Measurements from ENCODE around the gene CTSD.

The CTSD gene

DNA sequence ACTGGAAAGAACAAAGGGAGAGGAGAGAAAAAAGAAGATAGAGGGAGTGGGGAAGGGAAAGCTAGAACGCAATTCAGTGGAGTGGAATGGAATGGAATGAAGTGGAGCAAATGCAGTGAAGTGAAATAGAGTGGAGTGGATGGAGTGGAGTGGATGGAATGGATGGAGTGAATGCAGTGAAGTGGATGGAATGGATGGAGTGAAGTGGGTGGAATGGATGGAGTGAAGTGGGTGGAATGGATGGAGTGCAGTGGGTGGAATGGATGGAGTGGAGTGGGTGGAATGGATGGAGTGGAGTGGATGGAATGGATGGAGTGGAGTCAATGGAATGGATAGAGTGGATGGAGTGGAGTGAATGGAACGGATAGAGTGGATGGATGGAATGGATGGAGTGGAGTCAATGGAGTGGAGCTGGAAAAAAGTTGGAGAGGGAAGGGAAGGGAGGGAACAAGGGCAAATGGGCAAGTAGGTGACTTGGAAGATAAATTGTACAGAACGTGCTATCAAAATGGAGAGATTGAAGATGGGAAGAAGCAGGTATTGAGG is 27.2 kb downstream of the CTSD start:
- no peak for DNase-seq
- in situ Hi-C loops (cut with MboI; ENCODE audit: low pct_unique_long_range_greater_than_20kb, low sequenced_read_pairs) = no loop called here

DNA sequence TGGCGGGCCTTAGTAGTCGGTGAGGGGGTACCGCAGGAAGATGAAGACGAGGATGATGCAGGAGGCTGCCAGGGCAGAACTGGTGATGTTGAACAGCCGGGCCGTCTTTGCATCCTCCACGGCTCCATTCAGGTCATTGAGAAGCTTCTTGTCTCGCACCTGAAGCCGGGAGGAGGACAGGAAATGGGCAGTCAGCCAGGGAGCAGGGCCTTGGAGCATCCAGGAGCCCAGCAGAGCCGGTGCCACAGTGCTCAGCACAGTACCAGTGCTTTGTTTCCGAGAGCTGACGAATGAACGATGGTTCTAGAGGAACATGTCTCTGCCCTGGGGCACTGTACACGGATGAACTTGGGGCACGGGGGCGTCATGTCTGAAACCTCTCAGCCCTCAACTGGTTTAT is 28.5 kb downstream of the CTSD start:
- no peak for DNase-seq
- in situ Hi-C loops (cut with MboI; ENCODE audit: low pct_unique_long_range_greater_than_20kb, low sequenced_read_pairs) = no loop called here

DNA sequence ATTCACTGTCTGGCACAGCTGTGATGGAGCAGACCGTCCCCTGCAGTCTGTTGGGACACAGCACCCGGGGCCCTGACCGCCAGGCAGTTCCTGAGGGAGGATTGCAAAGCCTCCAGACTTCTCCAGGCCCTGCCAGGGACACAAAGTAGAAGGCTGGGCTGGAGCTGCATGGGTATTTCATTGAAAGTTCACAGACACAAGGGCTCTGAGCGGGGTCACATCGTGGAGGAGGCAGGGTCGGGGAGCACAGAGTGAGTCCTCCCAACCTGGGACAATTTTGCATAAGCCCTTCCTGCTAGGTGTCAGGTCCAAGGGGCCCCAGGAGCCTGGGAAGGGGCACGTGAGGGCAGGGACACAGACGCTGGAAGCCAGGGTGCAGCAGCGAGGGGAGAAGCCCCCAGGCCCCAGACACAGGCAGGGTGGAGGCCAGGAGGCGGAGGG is 29.1 kb downstream of the CTSD start:
- in situ Hi-C loops (cut with MboI; ENCODE audit: low pct_unique_long_range_greater_than_20kb, low sequenced_read_pairs) = no loop called here
- no peak for DNase-seq

DNA sequence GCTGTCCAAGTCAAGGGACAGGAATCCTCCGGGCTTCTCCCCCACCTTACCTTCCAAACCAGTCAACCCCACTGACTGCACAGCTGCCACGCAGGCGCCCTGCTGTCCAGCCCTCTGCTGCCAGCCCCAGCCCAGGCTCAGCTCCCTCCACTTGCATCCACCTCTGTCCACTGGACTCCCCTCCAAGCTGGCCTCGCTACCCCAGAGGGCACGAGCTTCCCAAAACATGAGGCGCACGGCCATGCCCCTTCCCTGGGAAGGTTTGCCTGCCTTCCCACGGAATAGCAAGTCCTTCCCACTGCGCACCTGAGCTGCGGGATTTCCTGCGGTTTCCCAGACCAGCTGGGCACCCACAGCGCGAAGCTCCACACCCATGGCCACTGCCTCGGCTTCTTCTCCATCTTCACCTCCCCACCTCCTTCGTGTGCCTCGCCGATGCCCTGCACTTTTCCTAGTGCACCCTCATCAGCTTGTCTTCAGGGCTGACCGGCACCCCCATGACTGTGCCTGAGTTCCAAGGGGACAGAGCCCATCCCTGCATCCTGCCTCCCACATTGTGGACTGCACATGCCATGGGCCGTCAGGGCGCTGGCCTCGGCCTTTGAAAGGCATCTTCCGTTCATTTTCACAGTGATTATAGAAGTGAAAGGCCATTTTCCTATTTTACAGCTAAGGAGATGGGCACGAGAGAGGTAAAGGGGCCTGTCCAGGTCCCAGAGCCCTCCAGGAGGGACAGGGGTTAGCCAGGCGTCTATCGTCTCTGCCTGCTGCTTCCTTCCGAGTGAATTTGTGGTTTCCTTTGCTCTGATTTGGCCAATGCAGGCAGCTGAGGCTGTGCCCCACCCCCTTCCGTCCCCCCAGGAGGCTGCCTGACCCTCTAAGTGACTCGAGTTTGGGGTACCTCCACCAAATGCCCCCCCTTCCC is 29.7 kb downstream of the CTSD start:
- in situ Hi-C loops (cut with MboI; ENCODE audit: low pct_unique_long_range_greater_than_20kb, low sequenced_read_pairs) = no loop called here
- DNase-seq = no peak

DNA sequence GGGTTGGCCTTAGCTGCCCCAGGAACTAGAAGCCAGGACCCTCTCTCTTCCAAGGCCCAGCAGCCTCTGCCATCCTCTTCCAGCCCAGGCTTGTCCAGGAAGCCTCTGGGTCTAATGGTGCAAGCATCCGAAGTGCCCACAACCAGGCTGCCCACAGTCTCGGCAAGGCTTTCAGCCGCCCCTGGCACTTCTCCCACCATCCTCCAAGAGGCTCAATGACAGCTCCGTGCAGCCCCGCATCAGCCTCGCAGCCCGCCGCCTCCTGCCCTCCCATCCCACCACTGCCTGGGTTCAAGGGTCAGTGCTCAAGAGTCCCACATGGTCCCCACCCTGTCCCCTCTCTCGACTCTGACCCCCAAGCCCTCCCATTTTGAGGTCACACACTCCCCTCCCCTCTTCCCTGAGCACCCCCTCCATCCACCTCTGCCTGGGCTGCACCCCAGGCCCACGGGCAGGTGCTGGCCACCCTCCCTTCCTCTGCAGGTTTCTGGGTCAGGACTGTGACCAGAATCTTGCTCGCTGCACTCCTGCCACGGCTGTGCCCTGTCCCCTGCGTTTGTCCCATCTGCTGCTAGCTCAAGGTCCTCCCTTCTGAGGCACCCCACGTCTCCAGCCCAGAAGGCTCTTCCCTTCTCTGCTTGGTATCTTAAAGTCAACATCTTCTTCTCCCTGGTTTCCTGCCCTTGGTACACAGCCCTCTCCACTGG is 30.6 kb downstream of the CTSD start:
- no peak for DNase-seq
- in situ Hi-C loops (cut with MboI; ENCODE audit: low pct_unique_long_range_greater_than_20kb, low sequenced_read_pairs) = no loop called here

DNA sequence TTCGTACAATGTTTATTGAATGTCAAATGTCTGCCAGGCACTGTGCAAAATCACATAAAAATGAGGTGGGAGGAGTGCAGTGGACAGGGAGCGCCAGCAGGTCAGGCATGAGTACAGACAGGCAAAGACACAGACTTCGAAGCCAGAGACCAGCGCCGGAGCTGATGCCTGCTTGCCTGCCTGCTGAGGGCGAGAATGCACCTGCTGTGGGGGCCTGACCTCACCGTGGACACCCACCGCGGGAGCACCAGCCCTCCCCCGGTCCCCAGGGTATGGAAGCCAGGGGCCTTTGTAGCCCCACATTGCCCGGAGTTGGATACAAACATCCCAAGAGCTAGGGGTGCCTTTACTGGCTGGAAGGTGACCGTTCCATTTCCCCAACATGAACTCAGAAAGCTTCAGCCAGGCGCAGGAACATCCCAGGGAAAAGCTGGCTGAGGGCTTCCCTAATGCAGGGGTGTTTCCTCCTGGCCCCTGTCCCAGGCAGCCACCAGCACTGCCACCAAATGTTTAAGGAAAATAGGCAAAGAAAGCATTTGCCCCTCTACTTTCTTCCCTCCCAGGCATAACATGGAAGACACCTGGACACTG is 31.2 kb downstream of the CTSD start:
- DNase-seq = no peak
- in situ Hi-C loops (cut with MboI; ENCODE audit: low pct_unique_long_range_greater_than_20kb, low sequenced_read_pairs) = no loop called here

DNA sequence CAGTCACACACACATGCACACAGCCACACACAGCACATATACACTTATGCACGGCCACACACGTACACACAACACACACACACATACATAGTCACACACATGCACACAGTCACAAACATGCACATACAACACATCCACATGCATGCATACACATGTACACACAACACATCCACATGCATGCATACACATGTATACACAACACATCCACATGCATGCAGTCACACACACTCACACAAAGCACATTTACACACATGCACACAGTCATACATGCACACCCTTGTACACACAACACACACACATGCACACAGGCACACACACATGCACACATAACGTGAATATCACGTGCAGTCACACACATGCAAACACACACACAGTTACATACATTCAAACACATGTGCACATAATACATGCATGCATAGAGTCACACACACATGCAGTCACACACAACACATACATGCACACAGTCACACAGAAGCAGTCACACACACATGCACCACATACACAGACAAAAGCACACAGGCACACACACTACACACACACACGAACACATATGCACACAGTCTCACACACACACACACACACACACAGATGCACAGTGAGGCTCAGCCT is 32.2 kb downstream of the CTSD start:
- in situ Hi-C loops (cut with MboI; ENCODE audit: low pct_unique_long_range_greater_than_20kb, low sequenced_read_pairs) = no loop called here
- no peak for DNase-seq

DNA sequence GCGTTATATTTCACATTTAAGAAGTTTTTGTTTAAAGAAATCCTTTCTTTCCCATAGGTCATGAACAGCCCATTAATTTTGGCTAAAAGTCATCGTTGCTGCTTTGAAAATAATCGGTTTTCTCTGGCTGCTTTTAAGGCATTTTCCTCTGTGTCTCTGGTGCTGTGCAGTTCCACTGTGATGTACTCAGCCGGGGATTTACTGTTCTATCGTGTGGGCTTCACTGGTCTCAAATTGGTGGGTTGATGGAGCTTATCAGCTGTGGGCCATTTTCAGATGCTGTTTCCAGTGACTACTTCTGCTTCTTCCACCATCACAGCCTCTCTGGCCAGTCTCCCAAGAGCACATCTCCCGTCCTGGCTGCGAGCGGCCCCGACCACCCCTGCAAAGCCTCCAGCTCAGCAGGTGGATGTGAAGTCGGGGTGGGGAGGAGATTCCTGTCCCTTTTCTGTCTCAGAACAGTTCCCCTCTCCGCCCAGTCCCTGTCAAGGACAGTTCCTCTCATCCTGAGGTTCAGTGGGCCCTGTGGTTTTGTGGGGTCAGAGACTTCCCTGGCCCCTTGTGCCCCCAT is 33.6 kb downstream of the CTSD start:
- DNase-seq = no peak
- in situ Hi-C loops (cut with MboI; ENCODE audit: low pct_unique_long_range_greater_than_20kb, low sequenced_read_pairs) = no loop called here

DNA sequence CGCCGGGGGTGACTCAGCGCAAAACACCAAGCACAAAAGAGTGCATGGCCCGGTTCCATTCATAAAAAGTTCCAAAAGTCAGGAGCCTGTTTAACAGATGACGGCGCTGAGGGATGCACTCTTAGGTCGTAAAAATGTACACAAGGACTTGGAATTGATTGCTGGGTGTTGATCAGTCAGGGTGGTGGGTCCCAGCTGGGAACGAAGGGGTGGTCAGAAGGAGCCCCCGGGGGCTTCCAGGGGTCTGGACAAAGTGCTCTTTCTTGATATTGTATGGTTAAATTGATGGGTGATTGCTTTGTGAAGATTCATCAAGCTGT is 34.1 kb downstream of the CTSD start:
- in situ Hi-C loops (cut with MboI; ENCODE audit: low pct_unique_long_range_greater_than_20kb, low sequenced_read_pairs) = no loop called here
- DNase-seq = no peak

DNA sequence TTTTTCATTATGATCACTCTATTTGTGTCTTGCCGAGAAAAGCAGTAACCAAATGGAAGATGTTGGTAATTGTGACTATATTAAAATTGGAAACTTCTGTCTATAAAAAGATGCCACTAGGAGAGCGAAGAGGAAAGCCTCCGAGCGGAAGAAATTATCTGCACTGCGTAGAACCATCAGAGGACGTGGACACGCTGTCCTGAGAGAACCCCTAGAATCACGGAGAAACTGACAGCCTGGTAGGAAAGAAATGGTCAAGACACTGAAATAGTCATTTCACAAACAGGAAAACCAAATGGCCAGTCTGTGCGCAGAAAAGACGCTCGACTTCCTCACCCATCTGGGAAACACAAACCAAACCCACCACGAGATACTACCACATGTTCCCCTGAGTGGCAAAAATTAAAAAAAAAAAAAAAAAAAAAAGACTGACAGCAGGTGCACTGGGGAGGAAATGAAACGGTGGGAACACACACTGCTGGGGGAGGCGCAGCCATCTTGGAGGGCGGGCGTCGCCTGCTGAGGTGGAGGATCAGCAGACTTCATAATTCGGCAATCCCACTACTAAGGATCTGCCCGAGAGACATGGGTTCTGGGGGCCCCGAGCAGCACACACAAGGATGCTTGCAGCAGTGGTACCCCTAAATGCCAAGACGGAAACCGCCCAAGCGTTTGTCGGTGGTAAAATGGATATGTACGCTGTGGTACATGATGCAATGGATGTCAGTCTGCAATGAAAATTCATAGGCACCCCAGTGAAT is 34.6 kb downstream of the CTSD start:
- in situ Hi-C loops (cut with MboI; ENCODE audit: low pct_unique_long_range_greater_than_20kb, low sequenced_read_pairs) = no loop called here
- DNase-seq = no peak

DNA sequence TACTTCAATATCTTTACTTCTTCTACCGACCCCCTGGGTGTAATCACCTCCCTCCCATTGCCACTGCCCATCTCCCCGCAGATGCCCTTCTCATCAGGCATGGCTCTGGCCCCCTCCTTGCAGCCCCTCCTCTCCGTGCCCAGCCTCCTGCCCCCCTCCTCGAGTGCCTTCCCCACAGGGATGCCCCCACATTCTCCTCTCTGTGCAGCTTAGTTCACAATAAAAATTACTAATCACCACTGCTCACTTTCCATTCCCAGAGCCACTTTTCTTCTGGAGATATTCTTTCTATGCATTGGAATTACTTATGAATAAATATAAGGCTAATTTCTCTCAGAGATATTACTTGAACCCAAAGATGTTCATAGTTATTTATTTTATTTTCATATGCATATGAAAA is 35.4 kb downstream of the CTSD start:
- in situ Hi-C loops (cut with MboI; ENCODE audit: low pct_unique_long_range_greater_than_20kb, low sequenced_read_pairs) = no loop called here
- no peak for DNase-seq

DNA sequence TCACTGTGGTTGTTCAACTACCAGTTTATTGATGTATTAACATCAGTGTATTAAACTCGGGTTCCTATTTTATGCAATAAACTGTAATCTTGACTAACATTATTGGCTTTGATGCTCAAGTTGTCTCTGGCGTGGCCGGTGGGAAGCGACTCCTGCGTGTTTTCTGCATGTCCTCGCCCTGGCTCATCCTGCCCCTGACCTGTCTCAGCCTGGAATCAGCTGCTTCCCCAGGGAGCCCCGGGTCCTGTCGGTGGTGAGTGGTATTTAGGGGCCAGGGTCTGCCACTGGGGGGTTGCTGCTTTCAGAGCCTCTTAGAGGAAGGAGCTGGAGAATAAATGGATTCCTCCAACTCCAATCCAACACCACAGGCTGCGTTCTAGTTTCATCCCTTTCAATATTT is 35.9 kb downstream of the CTSD start:
- DNase-seq = no peak
- in situ Hi-C loops (cut with MboI; ENCODE audit: low pct_unique_long_range_greater_than_20kb, low sequenced_read_pairs) = no loop called here

DNA sequence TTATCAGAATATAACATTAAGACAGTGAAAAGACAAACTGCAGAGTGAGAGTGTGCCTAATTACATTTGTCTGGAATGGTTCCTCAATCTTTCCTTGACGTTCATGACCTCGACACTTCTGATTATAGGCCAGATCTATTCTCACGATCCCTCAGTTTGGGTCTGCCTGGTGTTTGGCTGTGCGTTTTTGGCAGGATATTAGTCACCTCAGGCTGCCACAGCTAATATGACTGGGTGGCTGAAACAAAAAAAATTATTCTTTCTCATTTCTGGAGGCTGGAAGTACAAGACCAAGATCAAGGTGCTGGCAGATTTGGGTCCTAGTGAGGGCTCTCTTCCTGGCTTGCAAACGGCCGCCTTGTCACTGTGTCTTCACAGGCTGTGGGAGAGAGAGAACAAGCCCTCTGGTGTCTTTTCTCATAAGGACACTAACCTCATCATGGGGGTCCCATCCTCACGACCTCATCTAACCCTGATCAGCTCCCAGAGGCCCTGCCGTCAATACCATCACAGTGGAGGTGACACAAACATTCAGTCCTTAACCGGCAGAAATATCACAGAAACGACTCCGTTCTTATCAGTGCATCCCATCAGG is 36.5 kb downstream of the CTSD start:
- in situ Hi-C loops (cut with MboI; ENCODE audit: low pct_unique_long_range_greater_than_20kb, low sequenced_read_pairs) = no loop called here
- DNase-seq = no peak

DNA sequence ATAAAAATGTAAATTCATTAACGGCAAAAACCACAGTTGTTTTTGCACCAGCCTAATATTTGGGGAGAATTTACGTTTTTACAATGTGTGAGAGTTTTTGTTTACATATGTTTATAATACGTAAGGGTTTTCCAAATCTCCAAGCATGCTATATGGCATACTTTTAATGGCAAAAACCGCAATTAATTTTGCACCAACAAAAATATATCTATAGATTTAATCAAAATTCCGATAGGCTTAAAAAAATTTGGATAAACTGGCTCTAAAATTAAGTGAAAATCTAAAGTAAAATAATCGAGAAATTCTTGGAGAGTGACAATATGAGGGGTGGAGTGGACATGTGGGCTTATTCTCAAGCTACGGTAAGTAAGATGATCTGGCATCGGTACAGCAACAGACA is 43.9 kb downstream of the CTSD start:
- in situ Hi-C loops (cut with MboI; ENCODE audit: low pct_unique_long_range_greater_than_20kb, low sequenced_read_pairs) = loop anchor here (10.0 kb wide), 1 partner anchor 105 kb away; no protein-coding TSS in a partner anchor

DNA sequence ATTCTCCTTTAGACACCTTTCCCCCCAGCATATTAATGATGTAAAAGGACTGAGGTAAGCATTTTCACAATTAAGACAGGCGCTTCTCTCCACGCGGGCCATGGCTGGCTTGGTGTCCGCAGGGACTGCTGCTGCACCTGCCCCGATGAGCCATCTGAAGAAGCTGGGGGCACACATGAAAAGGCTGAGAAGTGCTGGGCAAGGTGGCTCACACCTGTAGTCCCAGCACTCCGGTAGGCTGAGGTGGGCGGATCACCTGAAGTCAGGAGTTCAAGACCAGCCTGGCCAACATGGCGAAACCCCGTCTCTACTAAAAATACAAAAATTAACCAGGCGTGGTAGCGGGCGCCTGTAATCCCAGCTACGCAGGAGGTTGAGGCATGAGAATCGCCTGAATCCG is 45.4 kb downstream of the CTSD start:
- in situ Hi-C loops (cut with MboI; ENCODE audit: low pct_unique_long_range_greater_than_20kb, low sequenced_read_pairs) = loop anchor here (10.0 kb wide), 1 partner anchor 106 kb away; no protein-coding TSS in a partner anchor
- no peak for DNase-seq

More for the DNA sequence above, 43.9 kb downstream of the CTSD start:
- no peak for DNase-seq

DNA sequence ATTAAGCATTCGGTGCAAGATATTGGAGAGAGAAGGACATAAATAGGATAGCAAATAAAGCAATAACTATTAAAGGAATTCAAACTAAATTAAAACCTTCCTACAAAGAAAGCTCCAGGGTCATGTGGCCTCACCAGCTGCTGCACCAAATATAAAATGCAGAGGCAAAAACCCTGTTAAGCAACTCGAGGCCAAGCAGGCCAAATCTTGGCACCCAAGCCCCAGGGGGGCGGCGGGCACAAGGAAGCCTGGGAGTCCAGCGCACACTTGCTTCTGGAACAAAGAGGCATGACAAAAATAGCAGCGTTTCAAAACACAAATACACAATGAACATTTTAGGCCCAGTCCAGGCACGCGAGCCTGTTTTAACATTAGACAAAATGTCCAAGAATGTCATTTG is 46.0 kb downstream of the CTSD start:
- in situ Hi-C loops (cut with MboI; ENCODE audit: low pct_unique_long_range_greater_than_20kb, low sequenced_read_pairs) = loop anchor here (10.0 kb wide), 1 partner anchor 107 kb away; no protein-coding TSS in a partner anchor
- DNase-seq = no peak

DNA sequence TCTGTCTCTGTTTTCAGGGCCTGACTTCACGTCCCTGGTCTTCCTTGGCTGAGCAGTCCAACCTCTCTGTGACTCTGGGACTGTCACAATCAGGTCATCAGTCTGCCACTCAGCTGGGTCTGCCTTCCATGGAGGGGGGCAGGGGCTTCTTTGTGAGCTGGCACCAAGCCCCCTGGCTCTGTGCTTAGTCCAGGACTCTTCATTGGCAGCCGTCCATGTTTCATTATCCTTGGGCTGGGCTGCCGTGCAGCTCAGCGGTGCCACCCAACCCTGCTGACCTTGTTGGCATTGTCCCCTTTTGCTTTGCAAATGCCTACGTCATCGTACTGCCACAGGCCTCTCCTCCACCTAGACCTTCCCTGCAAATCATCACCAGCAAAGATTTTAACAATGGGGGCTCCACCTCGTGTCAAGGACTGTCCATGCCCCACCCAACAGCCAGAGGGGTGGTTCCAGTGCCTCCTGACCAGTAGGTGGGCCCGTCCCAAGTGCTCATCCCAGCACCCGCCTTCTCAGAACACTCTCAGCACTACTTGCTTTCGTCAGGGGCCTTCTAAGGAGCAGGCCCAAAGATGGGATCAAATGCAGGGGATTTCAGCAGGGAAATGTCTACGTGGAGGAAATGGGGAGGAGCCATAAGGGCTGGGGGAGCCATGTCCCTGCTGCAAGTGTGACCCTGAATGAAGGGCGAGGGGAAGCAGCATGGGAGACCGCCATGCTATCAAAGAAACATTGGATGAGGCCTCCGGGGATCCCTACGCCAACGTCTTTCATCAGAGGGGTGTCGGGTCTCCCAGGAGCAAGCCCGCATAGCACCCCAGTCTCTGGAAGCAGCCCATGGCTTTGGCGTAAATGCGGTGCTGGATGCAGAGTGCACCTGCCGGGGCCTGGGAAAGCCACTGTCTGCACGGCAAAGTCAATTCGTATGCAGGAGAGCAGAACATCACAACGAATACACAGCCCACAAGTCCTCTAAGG is 48.5 kb downstream of the CTSD start:
- in situ Hi-C loops (cut with MboI; ENCODE audit: low pct_unique_long_range_greater_than_20kb, low sequenced_read_pairs) = loop anchor here (10.0 kb wide), 1 partner anchor 110 kb away; no protein-coding TSS in a partner anchor
- no peak for DNase-seq
